ENCODE data around the gene CALN1.
"Not testable (repeated sequence)": the region's sequence is repeated elsewhere in the genome, so short reads cannot be mapped to it uniquely, and the experiment has no call there.

The CALN1 gene

DNA sequence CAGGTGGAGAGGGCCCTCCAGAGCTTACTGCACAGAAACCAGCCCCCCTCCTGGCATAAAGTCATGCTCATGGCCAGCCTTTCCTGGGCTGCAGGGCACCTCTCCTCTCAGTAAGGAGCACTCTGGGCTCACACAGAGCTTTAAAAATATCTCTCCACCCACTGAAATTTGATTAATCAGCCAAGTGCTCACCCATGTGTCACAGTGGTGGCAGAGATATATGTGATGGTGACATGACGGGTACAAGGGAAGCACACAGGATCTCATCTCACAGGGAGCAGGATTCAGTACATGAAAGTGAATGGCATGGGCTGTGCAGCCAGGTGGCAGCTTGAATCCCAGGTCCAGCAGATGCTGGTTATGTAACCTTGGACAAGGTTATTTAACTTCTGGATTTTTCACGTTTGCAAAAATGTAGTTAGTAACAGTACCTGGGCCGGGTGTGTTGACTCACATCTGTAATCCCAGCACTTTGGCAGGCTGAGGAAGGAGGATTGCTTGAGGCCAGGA, 144.8 kb downstream of the CALN1 start:
- DNase-seq (ENCODE audit: low spot score): peak; percentile 78

DNA sequence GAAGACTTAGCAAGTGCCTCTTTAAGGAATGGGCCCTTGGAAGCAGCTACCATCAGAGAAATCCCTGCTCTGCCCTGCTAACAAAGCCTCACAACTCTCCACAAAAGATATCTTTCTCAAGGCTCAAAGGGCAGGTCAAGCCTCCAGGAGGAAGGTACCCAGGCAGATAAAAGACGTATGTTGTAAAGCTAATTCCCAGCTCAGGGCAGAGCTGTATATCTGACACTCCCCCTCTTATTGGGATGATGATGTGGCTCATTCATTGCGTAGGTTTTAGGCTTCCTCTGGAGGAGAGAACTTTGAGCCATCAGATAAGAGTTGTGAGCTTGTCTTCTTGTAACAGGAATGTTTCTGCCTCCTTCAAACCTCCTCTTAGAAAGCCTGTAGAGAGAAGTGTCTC, 145.4 kb downstream of the CALN1 start:
- DNase-seq (ENCODE audit: low spot score): no peak

DNA sequence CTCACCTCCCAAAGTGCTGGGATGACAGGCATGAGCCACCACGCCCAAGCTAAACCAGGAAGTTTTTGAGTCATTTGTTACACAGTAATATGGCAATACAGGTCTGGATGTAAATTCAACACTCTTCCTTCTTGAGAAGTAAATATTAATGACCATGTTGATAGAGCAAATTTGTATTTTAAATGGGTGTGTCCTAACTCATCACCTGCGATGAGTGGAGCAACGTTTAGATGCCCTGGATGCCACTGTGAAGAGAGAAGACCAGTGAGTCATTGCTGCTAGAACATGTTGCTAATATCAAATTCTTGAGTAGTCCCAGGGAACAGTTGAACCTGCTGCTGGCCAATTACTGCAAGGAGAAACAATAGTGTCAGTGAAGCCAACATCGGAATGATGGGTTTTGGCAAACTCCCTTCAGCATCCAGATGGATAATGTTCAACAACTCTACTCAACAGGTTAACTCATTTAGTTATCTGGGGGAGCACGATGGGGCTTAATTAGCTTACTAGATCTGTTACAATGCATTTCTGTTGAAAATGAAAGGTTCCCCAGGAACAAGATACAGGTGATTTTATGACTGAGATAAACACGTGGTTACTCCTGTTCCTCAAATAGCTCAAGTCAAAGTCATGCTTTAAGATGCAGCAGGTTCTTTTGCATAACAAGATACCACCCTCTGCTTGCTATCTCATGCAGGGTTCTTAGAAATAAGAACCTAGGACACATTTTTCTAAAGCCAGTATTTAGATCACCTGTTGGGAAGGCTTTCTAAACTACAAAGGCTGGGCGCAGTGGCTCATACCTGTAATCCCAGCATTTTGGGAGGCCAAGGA, 146.8 kb downstream of the CALN1 start:
- peak; percentile 50 for DNase-seq (ENCODE audit: low spot score)

DNA sequence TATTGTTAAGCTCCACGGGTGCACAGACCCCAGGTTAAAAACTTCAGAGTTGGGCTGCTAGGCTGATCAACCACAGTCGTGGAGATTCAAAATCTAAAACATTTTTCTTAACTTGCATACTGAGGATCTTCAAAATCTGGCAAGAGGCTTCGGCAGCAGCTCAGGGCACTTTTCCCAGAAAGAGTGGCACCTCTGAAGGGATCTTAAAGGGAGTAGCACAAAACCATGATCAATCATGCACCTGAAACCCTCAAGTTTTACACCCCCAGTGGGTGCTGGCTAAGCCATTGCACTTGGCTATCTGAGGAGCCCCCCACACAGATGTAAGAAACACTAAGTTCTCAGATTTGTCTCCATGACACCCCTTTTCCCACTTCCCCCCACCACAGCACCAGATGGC, 151.7 kb downstream of the CALN1 start:
- DNase-seq (ENCODE audit: low spot score): no peak

DNA sequence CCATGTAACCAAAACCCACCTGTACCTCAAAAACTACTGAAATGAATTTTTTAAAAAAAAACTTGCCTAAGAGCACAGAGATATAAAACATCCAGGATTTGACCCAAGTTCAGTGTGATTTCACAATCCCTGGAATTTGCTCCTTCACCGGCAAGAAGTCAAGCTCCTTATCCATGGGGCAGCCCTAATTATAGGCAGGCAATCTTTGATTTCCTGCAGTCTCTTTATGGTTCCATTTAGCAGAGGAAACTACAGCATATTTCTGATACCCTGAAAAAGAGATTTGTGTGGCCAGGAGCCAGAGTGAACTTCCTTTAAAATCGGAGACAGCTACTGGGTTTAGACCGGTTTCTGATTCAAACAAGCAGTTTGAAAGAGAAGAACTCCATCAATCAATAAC, 154.1 kb downstream of the CALN1 start:
- DNase-seq (ENCODE audit: low spot score): no peak

DNA sequence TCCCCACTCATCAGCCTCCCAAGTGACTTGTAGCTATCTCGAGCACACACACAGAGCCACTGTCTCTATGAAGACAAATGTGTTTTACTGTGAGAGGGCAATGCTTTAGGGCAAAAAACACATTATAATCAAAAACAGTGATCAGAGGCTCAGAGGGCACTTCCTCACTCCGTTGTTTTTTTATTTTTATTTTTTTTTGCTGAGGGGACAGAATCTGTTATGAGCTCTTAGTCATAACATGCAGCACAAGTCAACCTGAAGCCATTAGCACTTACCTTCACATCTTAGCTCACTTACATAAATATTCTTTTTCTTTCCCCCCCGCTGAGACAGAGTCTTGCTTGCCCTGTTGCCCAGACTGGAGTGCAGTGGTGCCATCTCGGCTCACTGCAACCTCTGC, 157.7 kb downstream of the CALN1 start:
- DNase-seq (ENCODE audit: low spot score): no peak

DNA sequence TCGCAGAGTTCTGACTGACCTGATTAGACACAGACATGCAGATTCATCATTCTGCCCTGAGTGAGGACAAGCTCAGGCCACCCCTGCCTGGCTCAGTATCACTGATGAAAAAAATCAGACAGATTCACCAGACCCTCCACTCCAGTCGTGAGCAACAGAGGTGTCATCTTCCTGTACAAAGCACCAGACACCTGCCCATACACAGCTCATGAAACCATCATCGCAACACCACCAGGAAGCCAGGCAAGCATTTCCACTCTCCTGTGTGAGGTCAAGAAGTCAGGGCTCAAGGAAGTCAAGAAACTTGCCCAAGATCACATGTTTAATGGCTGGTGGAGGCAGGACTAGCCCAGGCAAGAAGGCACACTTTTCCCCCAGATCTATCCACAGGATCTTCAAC, 163.0 kb downstream of the CALN1 start:
- DNase-seq (ENCODE audit: low spot score): no peak

DNA sequence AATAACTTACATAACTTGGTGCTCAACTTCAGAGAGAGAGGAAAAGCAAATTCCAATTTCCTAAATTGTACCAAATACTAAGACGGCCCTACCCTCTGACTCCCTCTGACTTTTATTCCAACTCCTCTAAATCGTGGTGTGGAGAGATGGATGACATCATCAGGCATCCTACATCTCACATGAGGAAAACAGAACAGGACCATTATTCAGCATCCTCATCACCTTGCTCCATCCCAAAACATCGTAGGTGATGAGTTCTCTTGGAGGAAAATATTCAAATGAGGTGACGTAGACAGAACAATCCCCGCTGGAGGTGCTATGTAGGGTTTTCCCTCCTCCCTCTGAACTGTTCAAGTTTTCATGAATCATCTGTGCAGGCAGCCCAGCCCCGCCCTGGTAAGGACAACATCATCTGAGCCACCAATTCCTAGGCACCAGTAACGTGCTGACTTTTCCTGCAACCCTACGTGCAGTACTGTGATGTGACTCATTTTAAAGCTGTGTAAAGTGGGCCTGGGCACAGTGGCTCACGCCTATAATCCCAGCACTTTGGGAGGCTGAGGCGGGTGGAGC, 167.2 kb downstream of the CALN1 start:
- DNase-seq (ENCODE audit: low spot score): no peak

DNA sequence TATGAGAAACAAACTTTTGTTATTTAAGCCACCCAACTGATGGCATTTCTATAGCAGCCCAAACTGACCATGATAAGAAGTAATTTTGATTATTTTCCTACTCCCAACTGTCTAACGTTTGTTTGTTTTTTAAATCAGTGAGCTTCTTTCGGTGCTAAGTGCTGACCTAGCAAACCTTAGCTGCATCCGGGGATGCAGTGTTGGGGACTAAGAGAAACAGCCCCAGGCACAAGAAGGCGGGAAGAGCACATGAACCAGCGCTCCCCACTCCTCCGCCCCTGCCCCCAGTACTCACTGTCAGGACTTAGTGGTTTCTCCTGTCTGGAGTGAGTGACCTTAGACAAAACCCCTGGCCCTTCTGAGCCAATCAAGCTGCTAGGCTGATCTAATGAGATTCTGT, 168.8 kb downstream of the CALN1 start:
- no peak for DNase-seq (ENCODE audit: low spot score)

DNA sequence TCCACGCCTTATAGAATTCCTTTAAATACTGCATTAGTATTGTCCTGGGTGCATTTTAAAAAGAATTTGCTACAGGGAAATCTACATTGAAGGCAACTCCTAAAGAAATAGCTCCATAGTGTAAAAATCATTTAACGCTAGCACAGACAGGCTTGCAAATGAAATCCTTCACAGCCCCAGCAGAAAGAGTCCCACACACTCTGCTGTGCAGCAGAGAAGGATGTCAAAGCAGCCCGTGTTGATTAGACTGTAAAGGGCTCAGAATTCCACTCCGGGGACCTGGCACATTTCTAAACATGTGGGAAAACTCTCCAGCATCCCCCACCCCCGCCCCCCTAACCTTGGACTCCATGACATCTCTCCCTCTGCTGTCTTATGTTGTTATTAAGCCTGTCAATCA, 176.8 kb downstream of the CALN1 start:
- DNase-seq (ENCODE audit: low spot score): no peak

DNA sequence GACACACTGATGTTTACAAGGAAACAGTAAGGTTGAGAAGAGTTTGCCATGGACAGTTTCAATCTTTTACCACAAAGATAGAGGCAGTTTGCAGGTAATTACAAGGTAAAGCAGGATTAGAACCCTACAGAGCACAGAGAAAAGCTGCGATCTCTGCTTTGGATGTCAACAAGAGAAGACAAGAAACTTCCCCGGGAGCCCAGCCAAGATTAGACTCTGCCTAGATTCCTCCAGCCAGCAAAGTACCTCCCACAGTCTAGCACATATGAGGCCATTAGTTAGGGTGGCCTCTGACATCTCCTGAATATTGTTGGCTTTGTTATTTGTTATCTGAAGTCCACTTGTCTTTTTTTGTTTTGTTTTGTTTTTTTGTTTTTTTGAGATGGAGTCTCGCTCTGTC, 178.1 kb downstream of the CALN1 start:
- DNase-seq (ENCODE audit: low spot score): peak; percentile 26

DNA sequence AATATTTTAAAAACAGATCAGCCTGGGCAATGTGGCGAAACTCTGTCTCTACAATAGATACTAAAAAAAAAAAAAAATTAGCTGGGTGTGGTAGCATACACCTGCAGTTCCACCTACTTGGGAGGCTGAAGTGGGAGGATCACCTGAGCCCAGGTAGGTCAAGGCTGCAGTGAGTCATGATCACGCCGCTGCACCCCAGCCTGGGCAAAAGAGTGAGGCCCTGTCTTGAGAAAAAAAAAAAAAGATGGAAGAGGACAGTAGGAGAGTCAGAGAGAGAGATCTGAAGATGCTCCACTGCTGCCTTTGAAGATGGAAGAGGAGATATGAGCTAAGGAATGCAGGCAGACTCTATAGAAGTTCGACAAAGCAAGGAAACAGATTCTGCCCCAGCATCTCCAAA, 181.9 kb downstream of the CALN1 start:
- no peak for DNase-seq (ENCODE audit: low spot score)

DNA sequence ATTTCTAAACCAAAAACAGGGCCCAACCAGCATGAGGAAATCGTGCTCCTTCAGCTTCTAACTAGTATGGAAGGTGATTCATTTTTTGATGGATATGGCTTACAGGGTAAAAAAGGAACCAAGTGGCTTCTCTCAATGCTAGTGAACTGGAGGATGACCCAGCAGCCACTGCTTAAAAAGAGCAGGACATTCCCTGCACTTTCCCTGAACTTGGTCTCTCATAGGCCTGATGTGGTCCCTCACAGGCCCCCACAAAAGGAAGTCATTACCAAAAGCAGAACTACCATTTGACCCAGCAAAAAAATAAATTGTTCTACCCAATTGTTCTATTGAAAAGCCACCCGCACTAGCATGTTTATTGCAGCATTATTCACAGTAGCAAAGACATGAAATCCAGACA, 188.8 kb downstream of the CALN1 start:
- no peak for DNase-seq (ENCODE audit: low spot score)

DNA sequence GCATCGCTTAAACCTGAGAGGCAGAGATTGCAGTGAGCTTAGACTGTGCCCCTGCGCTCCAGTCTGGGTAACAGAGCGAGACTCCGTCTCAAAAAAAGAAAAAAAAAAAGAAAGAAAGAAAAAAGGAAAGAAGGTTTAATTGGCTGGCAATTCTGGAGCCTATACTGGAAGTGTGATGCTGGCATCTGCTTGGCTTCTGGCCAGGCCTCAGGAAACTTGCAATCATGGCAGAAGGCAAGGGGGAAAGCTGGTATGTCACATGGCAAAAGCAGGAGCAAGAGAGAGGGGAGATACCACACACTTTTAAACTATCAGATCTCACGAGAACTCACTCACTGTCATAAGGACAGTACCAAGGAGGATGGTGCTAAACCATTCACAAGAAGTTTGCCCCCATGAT, 190.0 kb downstream of the CALN1 start:
- DNase-seq (ENCODE audit: low spot score): no peak

DNA sequence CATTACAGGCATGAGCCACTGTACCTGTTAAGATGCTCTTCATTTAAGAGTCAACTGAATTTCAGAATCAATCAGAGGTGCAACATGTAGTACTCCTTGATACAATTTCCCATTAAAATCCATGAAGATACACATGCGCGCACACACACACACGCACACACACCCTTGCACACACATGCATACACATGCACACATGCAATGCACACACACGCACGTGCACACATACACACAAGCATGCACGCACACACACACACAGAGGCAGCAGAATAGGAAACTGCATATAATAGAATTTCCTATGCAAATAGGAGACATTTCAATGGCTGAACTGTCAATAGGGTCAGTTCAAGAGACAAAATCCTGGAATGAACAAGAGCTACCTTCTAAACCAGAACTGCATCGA, 192.6 kb downstream of the CALN1 start:
- DNase-seq (ENCODE audit: low spot score): no peak

DNA sequence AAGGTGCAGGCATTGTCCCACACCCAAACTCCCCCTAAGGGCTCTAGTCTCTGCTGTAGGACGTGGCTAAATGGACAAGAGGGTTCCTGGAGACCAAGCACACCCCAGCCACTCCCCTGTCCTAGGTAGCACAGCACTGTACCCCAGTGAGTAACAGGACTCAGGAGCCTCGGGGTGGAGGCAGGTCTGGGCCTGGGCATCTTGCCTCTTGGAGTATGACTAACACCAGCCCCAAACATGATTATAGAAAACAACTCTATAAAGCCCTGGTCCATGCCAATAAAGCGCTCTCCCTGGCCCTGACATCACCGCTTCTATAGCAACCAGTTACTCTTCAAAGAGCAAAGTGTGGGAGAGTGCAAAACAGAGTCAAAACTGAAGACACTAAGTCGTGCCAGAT, 195.0 kb downstream of the CALN1 start:
- no peak for DNase-seq (ENCODE audit: low spot score)

DNA sequence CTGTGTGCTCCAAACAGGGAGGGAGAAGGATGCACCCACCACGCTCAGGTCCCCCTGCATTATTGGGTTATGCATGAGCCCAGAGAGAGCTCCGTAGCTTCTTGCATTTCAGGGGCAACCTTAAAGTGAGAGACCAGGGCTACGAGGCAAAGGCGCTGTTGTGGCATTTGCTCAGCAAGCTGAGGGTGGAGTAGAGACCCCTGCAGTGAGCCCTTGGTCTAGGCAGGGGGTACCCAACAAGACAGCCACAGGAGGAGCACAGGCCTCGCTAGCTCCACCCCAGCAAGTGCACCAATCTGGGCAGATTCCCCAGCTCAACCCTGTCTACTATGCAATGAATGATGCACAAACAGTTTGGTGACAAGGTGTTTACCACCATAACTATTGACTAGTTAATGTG, 198.4 kb downstream of the CALN1 start:
- no peak for DNase-seq (ENCODE audit: low spot score)

DNA sequence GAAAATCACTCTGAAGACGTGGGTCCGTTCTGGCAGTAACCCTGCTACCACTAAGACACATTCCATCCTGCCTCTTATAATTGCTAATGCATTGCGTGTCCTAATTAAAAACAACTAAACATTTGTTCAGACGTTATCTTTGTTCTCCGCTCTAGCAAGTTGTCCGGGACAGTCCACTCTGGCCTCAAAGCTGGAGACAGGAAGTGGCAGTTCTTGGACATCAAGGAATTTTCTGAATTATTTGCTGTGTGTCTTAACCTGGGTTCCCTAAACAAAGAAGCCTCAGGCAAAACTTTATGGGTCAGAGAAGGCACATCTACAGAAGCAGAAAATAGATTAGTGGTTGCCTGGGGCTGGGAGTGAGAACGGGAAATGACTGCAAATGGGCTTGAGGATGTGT, 199.1 kb downstream of the CALN1 start:
- no peak for DNase-seq (ENCODE audit: low spot score)

DNA sequence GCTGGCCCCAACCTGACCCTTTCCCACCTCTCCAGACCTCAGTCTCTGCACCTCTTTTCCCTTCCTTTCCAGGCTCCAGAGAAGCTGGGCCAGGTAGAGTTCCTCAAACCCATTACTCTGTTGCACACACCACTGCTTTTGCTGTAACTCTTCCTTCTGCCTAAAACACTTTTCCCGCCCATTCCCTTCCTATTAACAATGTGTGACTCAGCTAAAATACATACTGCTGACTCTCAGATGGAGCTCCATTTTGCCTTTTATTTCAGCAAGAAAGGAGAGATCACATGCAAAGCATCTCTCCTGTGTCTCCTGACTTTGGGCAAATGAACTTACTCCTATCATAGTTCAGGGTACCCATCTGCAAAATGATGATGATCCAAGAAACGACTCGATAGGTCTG, 201.0 kb downstream of the CALN1 start:
- DNase-seq (ENCODE audit: low spot score): no peak

DNA sequence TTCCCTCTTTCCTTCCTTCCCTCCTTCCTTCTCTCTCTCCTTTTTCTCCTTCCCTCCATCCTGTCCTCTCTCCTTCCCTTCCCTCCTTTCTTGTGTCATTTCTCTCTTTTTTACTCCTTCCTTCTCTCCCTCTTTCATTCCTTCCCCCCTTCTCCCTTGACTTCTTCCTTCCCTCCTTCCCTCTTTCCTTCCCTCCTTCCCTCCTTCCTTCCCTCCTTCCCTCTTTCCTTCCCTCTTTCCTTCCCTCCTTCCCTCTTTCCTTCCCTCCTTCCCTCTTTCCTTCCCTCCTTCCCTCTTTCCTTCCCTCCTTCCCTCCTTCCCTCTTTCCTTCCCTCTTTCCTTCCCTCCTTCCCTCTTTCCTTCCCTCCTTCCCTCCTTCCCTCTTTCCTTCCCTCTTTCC, 203.1 kb downstream of the CALN1 start:
- not testable (repeated sequence) for DNase-seq (ENCODE audit: low spot score)

DNA sequence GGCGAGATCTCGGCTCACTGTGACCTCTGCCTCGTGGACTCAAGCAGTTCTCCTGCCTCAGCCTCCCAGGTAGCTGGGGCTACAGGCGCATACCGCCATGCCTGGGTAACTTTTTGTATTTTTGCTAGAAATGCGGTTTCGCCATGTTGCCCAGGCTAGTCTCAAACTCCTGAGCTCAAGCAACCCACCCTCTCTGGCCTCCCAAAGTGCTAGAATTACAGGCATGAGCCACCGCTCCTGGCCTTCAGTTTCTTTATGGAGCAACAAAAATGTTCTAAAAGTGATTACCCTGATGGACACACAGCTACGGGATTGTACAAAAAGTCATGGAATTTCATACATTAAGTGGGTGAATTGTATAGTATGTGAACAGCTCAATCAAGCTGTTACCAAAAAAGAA, 216.0 kb downstream of the CALN1 start:
- DNase-seq (ENCODE audit: low spot score): no peak

DNA sequence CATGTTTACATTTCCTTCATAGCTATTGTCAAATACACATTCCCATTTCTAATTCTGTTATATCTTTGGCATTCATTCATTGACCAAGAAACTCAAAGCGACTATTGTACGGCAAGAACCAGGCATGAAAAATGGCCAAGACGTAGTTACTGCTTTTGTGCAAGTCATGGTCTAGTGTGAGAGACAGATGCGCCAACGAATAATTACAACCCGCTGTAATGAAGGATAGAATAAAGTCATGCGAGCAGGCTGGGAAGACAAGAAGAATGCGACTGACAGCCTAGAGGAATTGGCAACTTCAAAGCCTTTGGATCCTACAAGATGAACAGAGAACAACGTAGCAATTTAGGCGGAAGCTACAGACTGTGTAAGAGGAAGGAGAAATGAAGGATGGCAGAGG, 221.2 kb downstream of the CALN1 start:
- DNase-seq (ENCODE audit: low spot score): no peak

DNA sequence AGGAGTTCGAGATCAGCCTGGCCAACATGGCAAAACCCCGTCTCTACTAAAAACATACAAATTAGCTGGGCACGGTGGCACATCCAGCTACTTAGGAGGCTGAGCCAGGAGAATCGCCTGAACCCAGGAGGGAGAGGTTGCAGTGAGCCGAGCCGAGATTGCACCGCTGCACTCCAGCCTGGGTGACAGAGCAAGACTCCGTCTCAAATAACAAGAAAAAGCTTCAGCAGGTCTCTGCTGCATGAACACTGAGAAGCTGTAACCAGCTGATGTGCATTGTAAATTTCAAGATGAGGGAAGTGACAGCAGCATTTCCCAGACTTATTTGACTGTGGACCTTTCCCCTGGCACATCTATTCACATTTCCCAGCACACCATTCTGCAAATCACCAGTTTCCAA, 222.0 kb downstream of the CALN1 start:
- no peak for DNase-seq (ENCODE audit: low spot score)

DNA sequence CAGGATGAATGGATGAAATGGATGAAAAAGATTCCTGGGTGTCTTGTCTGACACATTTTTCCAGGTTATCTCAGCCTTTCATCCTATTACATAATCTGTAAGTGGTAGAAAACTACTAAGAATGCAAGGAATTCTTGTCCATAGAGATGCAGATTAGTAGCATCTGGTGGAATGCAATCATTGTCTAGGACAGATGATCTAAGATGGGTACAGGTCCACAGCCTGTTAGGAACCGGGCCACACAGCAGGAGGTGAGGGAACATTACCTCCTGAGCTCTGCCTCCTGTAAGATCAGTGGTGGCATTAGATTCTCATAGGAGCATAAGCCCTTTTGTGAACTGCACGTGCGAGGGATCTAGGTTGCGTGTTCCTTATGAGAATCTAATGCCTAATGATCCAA, 225.0 kb downstream of the CALN1 start:
- DNase-seq (ENCODE audit: low spot score): no peak

Measured in cerebellar cortex (tissue), 1 donor.